HepG2 (cell line): Measurements from ENCODE around the gene CADPS2. TPM values are rescaled to one million over a fixed set of nuclear protein-coding genes. Genes with fewer than 3 reads are reported as not detected.

Experiments used
- ATAC-seq: fragments of 200-7000 bp; cut with Tn5 transposase; 3 replicates; pipeline ENCODE4 v1.9.1; 2020; ENCODE audit warnings: mild to moderate bottlenecking, moderate library complexity
- BruUV-seq: library from RNA; stranded (reverse); fragments of 400-500 nt; replicated peaks from 2 replicates; lab custom pipeline; 2021; lab: Mats Ljungman, UMichigan
- CTCF ChIA-PET: fragments of 300-600 bp; formaldehyde crosslinking; extraction: SDS; loops from one replicate; lab custom pipeline; 2021; ENCODE audit warnings: low total read pairs, inconsistent platforms, low intra/inter-chr PET ratio; lab: Yijun Ruan, JAX
- POLR2A ChIA-PET: fragments of 350-600 bp; sonication (Branson Sonifier 250); formaldehyde crosslinking; loops from one replicate; lab custom pipeline; 2020; ENCODE audit warnings: antibody characterized with exemption, inconsistent platforms; lab: Yijun Ruan, JAX
- DNase-seq: peaks from one replicate; pipeline ENCODE4 v3.0.0-alpha.2; 2015; ENCODE audit warnings: low spot score
- FAIRE-seq: peaks from 3 replicates; lab custom pipeline; 2011; peaks lifted over from hg19 to GRCh38; lab: Jason Lieb, UNC
- H2AFZ ChIP-seq: one replicate; pipeline ENCODE4 v1.6.1; 2011; ENCODE audit warnings: low read length, inconsistent platforms
- H3K27ac ChIP-seq: fragments of 300-600 bp; 3 replicates; pipeline ENCODE4 v1.8.0; 2011; ENCODE audit warnings: mixed run types, mild to moderate bottlenecking, mixed read lengths, low read length, inconsistent platforms; ENCODE audit not compliant: insufficient read depth; ENCODE audit errors: extremely low read length
- H3K27me3 ChIP-seq, 2 experiments: fragments of 200-600 bp in 1 of 2; 2 replicates in 1 of 2; 3 replicates in 1 of 2; pipeline versions ENCODE4 v1.6.0 to v1.8.0; 2011; ENCODE audit warnings: low read length in 2 of 2, mild to moderate bottlenecking in 2 of 2, moderate library complexity in 2 of 2, inconsistent platforms in 1 of 2; ENCODE audit not compliant: insufficient read depth in 2 of 2, control insufficient read depth in 1 of 2
- H3K36me3 ChIP-seq, 2 experiments: fragments of 200-600 bp in 1 of 2; replicated peaks in 1 of 2; 2 replicates in 1 of 2; 3 replicates in 1 of 2; pipeline versions ENCODE4 v1.5.1 to v1.8.0; 2011; ENCODE audit warnings: low read length in 2 of 2, inconsistent platforms in 1 of 2; ENCODE audit not compliant: insufficient read depth in 2 of 2, control insufficient read depth in 1 of 2
- H3K4me1 ChIP-seq: 2 replicates; pipeline ENCODE4 v1.5.1; 2012; ENCODE audit warnings: low read length, inconsistent platforms; ENCODE audit not compliant: insufficient read depth
- H3K4me2 ChIP-seq: 2 replicates; pipeline ENCODE4 v1.6.0; 2011; ENCODE audit warnings: low read depth, low read length, inconsistent platforms
- H3K4me3 ChIP-seq, 3 experiments: fragments of 200-600 bp in 1 of 3; sonication (generic), shearing (Covaris generic) in 1 of 3; replicated peaks in 1 of 3; 2 replicates each; pipeline ENCODE4 v1.5.1; 2011 to 2016; ENCODE audit warnings: low read length in 3 of 3, inconsistent platforms in 2 of 3, low read depth in 2 of 3, mild to moderate bottlenecking in 2 of 3, control low read depth in 1 of 3, mixed read lengths in 1 of 3; ENCODE audit not compliant: insufficient read depth in 1 of 3
- H3K79me2 ChIP-seq: one replicate; pipeline ENCODE4 v1.6.1; 2011; ENCODE audit warnings: low read length, inconsistent platforms; ENCODE audit not compliant: insufficient read depth
- H3K9ac ChIP-seq: 2 replicates; pipeline ENCODE4 v1.6.0; 2011; ENCODE audit warnings: mild to moderate bottlenecking, low read depth, low read length, inconsistent platforms; ENCODE audit not compliant: insufficient read depth
- H3K9me3 ChIP-seq: 2 replicates; pipeline ENCODE4 v1.5.1; 2012; ENCODE audit warnings: mild to moderate bottlenecking, low read length
- H4K20me1 ChIP-seq: 2 replicates; pipeline ENCODE4 v1.6.0; 2011; ENCODE audit warnings: inconsistent platforms, mild to moderate bottlenecking, low read length, moderate library complexity; ENCODE audit not compliant: insufficient read depth
- HNF1B ChIP-seq: sonication (generic); formaldehyde crosslinking; IDR thresholded peaks from 2 replicates; pipeline ENCODE4 v1.5.1; 2020; ENCODE audit warnings: mild to moderate bottlenecking, moderate library complexity, missing genetic modification reagents
- MAZ ChIP-seq, 2 experiments: sonication (generic) in 1 of 2; formaldehyde crosslinking in 1 of 2; IDR thresholded peaks; 2 replicates each; pipeline versions ENCODE4 v1.5.0 to v1.6.1; 2012 to 2020; ENCODE audit warnings: low read depth in 2 of 2, mild to moderate bottlenecking in 2 of 2, borderline replicate concordance in 1 of 2, improper control_type of control experiment in 1 of 2, low read length in 1 of 2, missing genetic modification reagents in 1 of 2, moderate library complexity in 1 of 2
- ZBTB2 ChIP-seq: sonication (generic); formaldehyde crosslinking; IDR thresholded peaks from 2 replicates; pipeline ENCODE4 v1.8.0; 2022; ENCODE audit warnings: low read depth, missing genetic modification reagents
- ZFP36L2 ChIP-seq: sonication (generic); formaldehyde crosslinking; IDR thresholded peaks from 2 replicates; pipeline ENCODE4 v1.4.0; 2020; ENCODE audit warnings: missing genetic modification reagents
- ZNF20 ChIP-seq: sonication (generic); formaldehyde crosslinking; IDR thresholded peaks from 2 replicates; pipeline ENCODE4 v1.4.0; 2020; ENCODE audit warnings: mild to moderate bottlenecking, moderate library complexity, missing genetic modification reagents
- ZNF251 ChIP-seq: sonication (generic); formaldehyde crosslinking; IDR thresholded peaks from 2 replicates; pipeline ENCODE4 v1.9.0; 2021; ENCODE audit warnings: mild to moderate bottlenecking, missing genetic modification reagents
- ZNF282 ChIP-seq: fragments of 450-650 bp; IDR thresholded peaks from 2 replicates; pipeline ENCODE4 v1.6.1; 2018; ENCODE audit not compliant: partially characterized antibody
- ZNF367 ChIP-seq: sonication (generic); formaldehyde crosslinking; IDR thresholded peaks from 2 replicates; pipeline ENCODE4 v1.4.0; 2020; ENCODE audit warnings: missing genetic modification reagents, borderline replicate concordance
- ZNF556 ChIP-seq: sonication (generic); formaldehyde crosslinking; IDR thresholded peaks from 2 replicates; pipeline ENCODE4 v1.4.0; 2020; ENCODE audit warnings: mild to moderate bottlenecking, missing genetic modification reagents, borderline replicate concordance
- ZNF780A ChIP-seq: sonication (generic); formaldehyde crosslinking; IDR thresholded peaks from 2 replicates; pipeline ENCODE4 v1.8.0; 2022; ENCODE audit warnings: mild to moderate bottlenecking, missing genetic modification reagents, moderate library complexity
- WGBS: methylation state at CpG from one replicate; pipeline ENCODE4 v1.1.6; 2017; ENCODE audit warnings: low lambda C conversion rate; 5-methylcytosine and 5-hydroxymethylcytosine counted together
- in situ Hi-C: cut with HindIII; loops from 2 replicates; pipeline ENCODE4 v1.10.0; 2017; ENCODE audit warnings: low pct_unique_long_range_greater_than_20kb; ENCODE audit not compliant: extremely low pct_ligation_motif_present
- intact Hi-C: fragments of 100-400 bp; cut with micrococcal nuclease; formaldehyde crosslinking; loops from one replicate; pipeline ENCODE4 v1.10.0; 2022; ENCODE audit not compliant: unreplicated experiment
- polyA plus RNA-seq, 8 experiments: library from polyadenylated mRNA; depleted of rRNA in 3 of 8; stranded (reverse) in 7 of 8; unstranded in 1 of 8; fragments of >200 nt; fragmentation: Illumina TruSeq in 4 of 8; extraction: Trizol in 4 of 8; gene quantifications; 2 replicates each; pipeline versions ENCODE4 v1.2.1 to v1.2.3, GENCODE V29; 2011 to 2016; ENCODE audit warnings: low read depth in 4 of 8, missing spikeins in 1 of 8, mixed read lengths in 1 of 8; ENCODE audit not compliant: insufficient read depth in 1 of 8
- total RNA-seq, 5 experiments: library from RNA; depleted of rRNA; stranded (reverse); fragments of >200 nt; fragmentation: Illumina TruSeq; extraction: Trizol; gene quantifications; 2 replicates each; pipeline ENCODE4 v1.2.3, GENCODE V29; 2016; ENCODE audit warnings: low read depth in 1 of 5

CADPS2 gene
- total and polyA plus RNA-seq, 2 of the 13 experiments (the other 11 are each of a cell fraction or from before 2014, with no cell fraction given) = 17.6 to 43.8 TPM

GRCh38 chr7:122686360-122686878 lies 199.8 kb downstream of the CADPS2 start (continued):
- TF ChIP-seq ZNF367 = no peak
- TF ChIP-seq, all 625 proteins: peak for 1

- no peaks in the 10 kb centered on the region for H4K20me1 ChIP-seq
Measured at GRCh38 chr7:122684504-122684903, 201.8 kb downstream of the CADPS2 start.

GRCh38 chr7:122682815-122683550 lies 203.3 kb downstream of the CADPS2 start:
- WGBS = 92% methylated on average over 8 of the region's 8 CpGs
- FAIRE-seq = no peak
- ChIA-PET CTCF (no interaction called here), POLR2A (no interaction called here)
- Histone ChIP-seq H3K4me3 (no peak overlapping the region), H3K79me2 (no peaks in the 10 kb centered on the region), H3K4me2 (no peak overlapping the region), H3K27ac (no peak overlapping the region), H3K4me1 (peaks cover 29% of the 10 kb centered on the region), H3K27me3 (no peaks in the 10 kb centered on the region), H3K36me3 (no peaks in the 10 kb centered on the region), H3K9me3 (no peaks in the 10 kb centered on the region), H4K20me1 (no peaks in the 10 kb centered on the region), H2AFZ (no peak overlapping the region)
- BruUV-seq = no TSS peak
- no peak for ATAC-seq
- in situ Hi-C loops = no loop called here
- no peak for DNase-seq
- TF ChIP-seq ZNF556 (CRISPR knock-in tag) (no peak), ZNF282 (no peak), ZNF20 (CRISPR knock-in tag) (no peak), ZFP36L2 (CRISPR knock-in tag) (no peak), ZNF251 (CRISPR knock-in tag) (no peak), HNF1B (CRISPR knock-in tag) (no peak), ZBTB2 (CRISPR knock-in tag) (no peak), MAZ (IDR thresholded peaks at IDR 0.05; ENCODE audit: borderline replicate concordance, low read depth, low read length) (no peak), MAZ (CRISPR knock-in tag; IDR thresholded peaks at IDR 0.05; ENCODE audit: low read depth) (no peak)
- TF ChIP-seq, all 625 proteins: peak for 0
- intact Hi-C loops = loop anchor here (10.0 kb wide), 1 partner anchor 1728 kb away; the partner anchor contains the start of gene ING3
- no peak overlapping the region for H3K9ac ChIP-seq

More at GRCh38 chr7:122684504-122684903, 201.8 kb downstream of the CADPS2 start:
- Histone ChIP-seq H3K27me3 (no peaks in the 10 kb centered on the region), H3K27ac (no peak overlapping the region), H3K4me2 (no peak overlapping the region), H3K4me1 (peaks cover 33% of the 10 kb centered on the region), H3K79me2 (no peaks in the 10 kb centered on the region), H2AFZ (no peak overlapping the region), H3K36me3 (no peaks in the 10 kb centered on the region), H3K4me3 (no peak overlapping the region), H3K9me3 (no peaks in the 10 kb centered on the region), H3K9ac (no peak overlapping the region)
- BruUV-seq = no TSS peak
- WGBS = 92% methylated on average over 2 of the region's 2 CpGs
- ATAC-seq (no peak), FAIRE-seq (no peak), DNase-seq (no peak)
- no peak for TF ChIP-seq ZNF780A
- in situ Hi-C loops (no loop called here), intact Hi-C loops (loop anchor here (10.0 kb wide), 1 partner anchor 1730 kb away; the partner anchor contains the start of gene ING3)
- CTCF ChIA-PET = no interaction called here
- POLR2A ChIA-PET = no interaction called here
